Activated naive CD8-positive, alpha-beta T cell treated with anti-CD3 and anti-CD28 coated beads for 36 hours (primary cell): ENCODE measurements around the gene EXOC4. TPM values are rescaled to one million over a fixed set of nuclear protein-coding genes. Genes with fewer than 3 reads are reported as not detected.
A peak's percentile ranks its signal among the peaks of the same experiment; 100 is the strongest.

Source experiments
- DNase-seq: peaks from one replicate; pipeline ENCODE4 v3.0.0; 2021
- H3K27ac Mint-ChIP-seq: one replicate; pipeline ENCODE4 v1.8.0; 2022; ENCODE audit warnings: mild to moderate bottlenecking, moderate library complexity, mixed read lengths
- H3K27me3 Mint-ChIP-seq: one replicate; pipeline ENCODE4 v1.8.0; 2022; ENCODE audit warnings: mild to moderate bottlenecking, mixed read lengths
- H3K36me3 Mint-ChIP-seq: one replicate; pipeline ENCODE4 v1.8.0; 2021; ENCODE audit warnings: mild to moderate bottlenecking, mixed read lengths
- H3K4me1 Mint-ChIP-seq: one replicate; pipeline ENCODE4 v1.8.0; 2021; ENCODE audit warnings: mixed read lengths
- H3K4me3 Mint-ChIP-seq: one replicate; pipeline ENCODE4 v1.8.0; 2022; ENCODE audit warnings: mild to moderate bottlenecking, moderate library complexity, mixed read lengths
- H3K9me3 Mint-ChIP-seq: one replicate; pipeline ENCODE4 v1.8.0; 2022; ENCODE audit warnings: mixed read lengths
- total RNA-seq, 2 experiments: library from RNA; stranded (reverse); gene quantifications; one replicate each; pipeline ENCODE4 v1.2.3, GENCODE V29; 2021

The EXOC4 gene
- total RNA-seq, 2 experiments from 2014 or later, result 41.7 to 45.7 TPM

DNA sequence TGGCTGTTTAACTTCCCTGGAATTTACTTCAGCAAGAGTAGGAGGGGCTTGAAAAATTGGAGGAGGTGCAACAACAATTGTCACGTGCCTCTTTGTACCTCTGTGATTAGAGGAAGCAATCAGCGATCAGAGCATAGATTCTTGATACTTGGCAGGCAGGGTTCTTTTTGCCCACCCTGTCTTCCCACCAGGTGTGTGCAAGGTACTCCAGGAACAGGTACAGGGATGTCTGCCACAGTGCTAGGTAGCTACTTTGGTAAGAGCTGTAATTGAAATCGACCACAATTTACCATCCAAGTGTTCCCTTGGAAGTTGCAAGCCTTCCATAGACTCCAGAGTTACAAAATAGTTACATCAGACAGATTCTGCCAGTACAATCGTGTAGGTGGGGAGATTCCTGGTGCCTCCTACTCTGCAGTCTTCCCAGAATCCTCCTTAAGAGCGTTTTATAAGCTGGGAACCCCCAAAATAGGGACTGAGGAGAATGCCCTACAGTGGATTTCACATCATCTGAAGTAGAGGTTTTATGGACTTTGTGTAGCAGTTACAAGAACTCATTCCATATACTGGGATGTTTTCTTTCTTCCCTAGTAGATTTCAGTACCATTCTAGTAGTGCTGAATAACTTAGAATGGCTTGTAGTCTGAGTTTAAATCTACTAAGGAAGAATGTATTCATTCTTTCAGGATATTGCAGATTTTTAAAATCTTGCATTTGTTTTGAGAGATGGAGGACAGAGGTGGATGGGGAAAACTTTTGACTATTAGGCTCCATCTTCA, 101.9 kb downstream of the EXOC4 start:
- Mint-ChIP-seq H3K4me3 (no peak overlapping the region), H3K4me1 (peaks cover 6% of the 10 kb centered on the region), H3K36me3 (peaks cover 47% of the 10 kb centered on the region), H3K27ac (no peak overlapping the region), H3K27me3 (no peaks in the 10 kb centered on the region), H3K9me3 (peaks cover 27% of the 10 kb centered on the region)
- no peak for DNase-seq

DNA sequence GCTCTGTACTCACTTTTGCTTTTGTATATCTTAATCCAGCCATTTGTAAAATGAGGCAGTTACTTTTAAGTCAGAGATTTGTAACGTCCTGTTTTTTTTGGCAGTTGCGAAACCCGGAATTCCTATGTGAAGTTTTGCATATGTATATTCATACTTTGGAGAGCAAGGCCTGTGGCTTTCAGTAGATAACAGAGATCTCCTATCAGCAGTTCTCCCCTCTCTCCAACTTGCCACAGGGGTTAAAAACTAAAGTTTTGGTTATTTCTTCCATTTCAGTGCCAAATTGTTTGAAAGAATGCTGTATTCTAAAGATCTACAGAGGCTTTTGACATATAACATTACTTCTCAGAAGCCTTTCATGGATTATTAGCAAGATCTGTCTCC, 102.4 kb downstream of the EXOC4 start:
- no peaks in the 10 kb centered on the region for H3K27me3 Mint-ChIP-seq
- no peak overlapping the region for H3K27ac Mint-ChIP-seq
- peaks cover 5% of the 10 kb centered on the region for H3K4me1 Mint-ChIP-seq
- peaks cover 45% of the 10 kb centered on the region for H3K36me3 Mint-ChIP-seq
- no peak overlapping the region for H3K4me3 Mint-ChIP-seq
- no peak for DNase-seq
- H3K9me3 Mint-ChIP-seq, result peaks cover 22% of the 10 kb centered on the region

DNA sequence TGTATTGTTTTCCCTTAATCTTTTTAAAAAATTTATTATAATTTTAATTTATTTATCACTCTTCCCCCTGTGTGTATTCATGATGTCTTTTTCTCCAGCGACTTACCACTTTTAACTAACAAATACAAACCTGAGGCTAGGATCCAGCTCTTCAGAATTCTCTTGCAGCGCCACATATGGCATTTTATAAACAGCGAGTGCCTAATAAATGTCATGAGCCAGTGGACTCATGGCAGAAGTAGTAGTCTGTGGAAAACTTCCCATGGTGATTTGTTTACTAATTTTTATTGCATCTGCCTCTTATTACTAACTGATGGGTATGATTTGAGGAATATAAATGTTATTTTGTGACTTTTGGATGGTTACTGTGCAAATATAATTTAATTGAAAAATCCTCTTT, 102.9 kb downstream of the EXOC4 start:
- Mint-ChIP-seq H3K36me3 (peaks cover 44% of the 10 kb centered on the region), H3K4me1 (peaks cover 5% of the 10 kb centered on the region), H3K9me3 (peaks cover 19% of the 10 kb centered on the region), H3K27me3 (no peaks in the 10 kb centered on the region), H3K4me3 (no peak overlapping the region), H3K27ac (no peak overlapping the region)
- no peak for DNase-seq

DNA sequence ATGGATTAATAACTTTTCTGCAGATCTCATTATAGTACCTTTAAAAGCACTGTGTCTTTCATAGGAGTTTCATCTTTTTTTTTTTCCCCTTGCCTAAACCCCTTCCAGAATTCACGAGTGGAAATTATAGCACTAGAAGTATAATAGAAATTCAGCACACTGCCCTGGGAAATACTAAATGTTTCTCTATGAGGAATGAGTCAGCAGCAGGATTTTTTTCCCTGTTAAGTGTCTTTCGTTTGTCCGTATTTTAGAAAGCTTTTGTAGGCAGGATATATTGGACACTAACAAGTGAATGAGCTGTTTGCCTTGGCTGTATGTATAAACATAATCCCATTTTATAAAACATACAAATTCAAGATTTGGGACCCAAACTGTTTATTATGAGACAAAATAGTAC, 105.8 kb downstream of the EXOC4 start:
- peaks cover 41% of the 10 kb centered on the region for H3K36me3 Mint-ChIP-seq

DNA sequence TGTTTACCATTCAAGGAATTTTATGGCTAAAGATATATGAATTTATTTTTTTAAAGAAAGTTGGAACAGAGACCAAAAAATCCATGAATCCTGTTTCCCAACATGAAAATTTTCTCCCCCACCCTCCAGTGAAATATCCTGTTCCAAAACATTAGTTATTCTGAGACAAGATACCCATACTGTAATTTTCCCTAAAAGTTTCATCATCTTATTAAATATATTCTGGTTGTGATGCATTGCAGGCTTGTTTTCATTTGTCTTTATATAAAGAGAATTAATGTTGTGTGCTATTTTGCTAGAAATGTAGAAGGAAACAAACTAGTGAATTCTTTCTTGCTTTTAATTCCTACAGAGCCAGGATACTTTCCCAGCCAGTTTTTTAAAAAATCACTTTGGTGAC, 106.6 kb downstream of the EXOC4 start:
- DNase-seq, result no peak
- Mint-ChIP-seq H3K27ac (no peak overlapping the region), H3K36me3 (peaks cover 35% of the 10 kb centered on the region), H3K27me3 (no peaks in the 10 kb centered on the region), H3K4me1 (peaks cover 2% of the 10 kb centered on the region), H3K4me3 (no peak overlapping the region), H3K9me3 (peaks cover 3% of the 10 kb centered on the region)

More for the DNA sequence above, 105.8 kb downstream of the EXOC4 start:
- H3K4me1 Mint-ChIP-seq, result peaks cover 5% of the 10 kb centered on the region
- H3K4me3 Mint-ChIP-seq, result no peak overlapping the region
- no peak overlapping the region for H3K27ac Mint-ChIP-seq
- no peaks in the 10 kb centered on the region for H3K27me3 Mint-ChIP-seq
- no peak for DNase-seq
- peaks cover 5% of the 10 kb centered on the region for H3K9me3 Mint-ChIP-seq

DNA sequence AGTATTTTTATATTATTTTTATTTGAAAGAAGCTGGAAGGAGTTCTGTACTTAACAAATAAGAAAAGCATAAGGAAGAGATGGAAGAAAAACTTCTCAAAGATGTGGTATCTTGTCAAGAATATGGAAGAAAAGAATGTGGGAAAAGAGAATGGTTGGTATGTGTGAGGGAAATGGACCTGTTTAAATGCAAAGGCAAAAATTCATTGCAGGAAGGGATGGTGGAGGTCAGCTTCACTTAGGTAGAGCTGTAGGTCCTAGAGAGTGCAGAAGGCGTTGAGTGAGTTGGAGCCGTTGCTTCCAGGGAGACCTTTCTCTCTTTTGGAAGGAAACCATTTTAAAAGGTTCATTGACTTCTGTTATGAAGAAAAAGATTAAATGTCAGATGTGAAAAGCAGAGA, 107.3 kb downstream of the EXOC4 start:
- Mint-ChIP-seq H3K36me3 (peaks cover 35% of the 10 kb centered on the region), H3K4me3 (no peak overlapping the region), H3K9me3 (peaks cover 3% of the 10 kb centered on the region), H3K4me1 (peaks cover 4% of the 10 kb centered on the region), H3K27me3 (no peaks in the 10 kb centered on the region), H3K27ac (peak overlapping the region; percentile 5)
- DNase-seq, result no peak

DNA sequence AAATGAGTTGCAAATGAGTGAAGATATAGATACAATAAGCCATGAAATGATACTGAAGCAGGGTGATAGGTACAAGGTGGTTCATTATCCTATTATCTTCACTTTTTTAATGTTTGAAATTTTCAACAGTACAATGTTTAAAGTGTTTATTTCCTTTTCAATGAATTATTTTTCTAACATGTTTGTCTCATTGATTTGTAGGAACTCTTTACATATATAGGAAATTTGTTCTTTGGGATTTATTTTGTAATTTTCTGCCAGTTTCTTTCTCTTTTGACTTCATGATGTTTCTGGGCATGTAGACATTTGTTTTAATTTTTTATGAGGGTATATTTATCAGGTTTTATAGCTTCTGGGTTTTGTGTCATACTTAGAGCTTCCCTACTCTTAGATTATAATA, 108.9 kb downstream of the EXOC4 start:
- H3K36me3 Mint-ChIP-seq, result peaks cover 28% of the 10 kb centered on the region
- peaks cover 6% of the 10 kb centered on the region for H3K4me1 Mint-ChIP-seq
- DNase-seq, result no peak
- H3K4me3 Mint-ChIP-seq, result no peak overlapping the region
- no peaks in the 10 kb centered on the region for H3K27me3 Mint-ChIP-seq
- H3K27ac Mint-ChIP-seq, result no peak overlapping the region
- peaks cover 3% of the 10 kb centered on the region for H3K9me3 Mint-ChIP-seq

DNA sequence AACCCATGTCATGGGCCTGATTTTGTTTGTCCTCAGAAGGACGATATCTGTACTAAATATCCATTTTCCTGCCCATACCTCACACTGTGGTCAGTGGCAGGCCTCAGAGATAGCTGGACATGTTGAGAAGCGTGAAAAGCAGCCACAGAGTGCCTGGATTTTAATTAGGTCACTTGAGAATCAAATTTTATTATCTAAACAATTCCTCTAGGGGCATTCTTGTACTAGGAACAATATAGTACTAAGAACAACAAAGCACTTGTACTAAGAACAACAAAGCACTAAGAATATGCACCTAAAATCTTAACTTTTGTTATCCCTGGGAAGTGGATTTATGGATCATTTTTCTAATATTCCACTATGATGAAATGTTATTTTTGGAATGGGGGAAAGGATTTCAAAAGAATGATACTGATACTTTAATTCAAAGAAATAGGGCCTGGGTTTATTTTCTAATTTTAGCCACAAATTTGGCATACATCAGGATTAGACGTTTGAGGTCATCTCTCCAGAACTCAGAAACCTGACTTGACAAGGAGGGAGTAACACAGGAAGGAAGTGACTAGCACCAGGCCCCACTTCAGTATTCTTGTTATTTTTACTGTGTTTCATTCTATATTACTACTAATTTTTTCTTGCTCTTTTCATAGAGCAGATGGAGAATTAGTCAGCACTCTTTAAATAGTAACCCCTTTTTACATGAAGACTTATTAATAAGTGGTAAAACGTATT, 112.2 kb downstream of the EXOC4 start:
- Mint-ChIP-seq H3K36me3 (peaks cover 24% of the 10 kb centered on the region), H3K27me3 (no peaks in the 10 kb centered on the region), H3K27ac (no peak overlapping the region), H3K4me1 (peaks cover 9% of the 10 kb centered on the region), H3K4me3 (no peak overlapping the region), H3K9me3 (peaks cover 3% of the 10 kb centered on the region)
- DNase-seq, result no peak

DNA sequence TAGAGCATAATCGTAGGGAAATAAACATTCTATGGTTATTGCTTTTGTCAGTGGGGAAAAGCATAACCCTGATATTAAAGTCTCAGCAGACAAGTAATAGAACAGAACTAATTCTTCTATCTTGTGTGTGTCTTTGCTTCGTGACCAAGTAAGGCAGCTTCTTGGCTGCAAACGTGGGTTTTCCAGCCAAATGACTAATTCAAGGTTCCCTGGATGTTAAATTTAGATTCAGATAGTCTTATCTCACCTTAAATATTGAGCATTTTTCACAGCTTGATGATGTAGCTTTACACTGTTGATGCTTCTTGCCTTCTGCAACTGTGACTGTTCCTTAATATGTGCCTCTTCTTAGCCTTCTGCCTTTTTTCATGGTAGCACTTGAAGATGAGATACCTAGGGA, 113.0 kb downstream of the EXOC4 start:
- Mint-ChIP-seq H3K9me3 (peaks cover 3% of the 10 kb centered on the region), H3K27ac (no peak overlapping the region), H3K4me1 (peaks cover 9% of the 10 kb centered on the region), H3K27me3 (no peaks in the 10 kb centered on the region), H3K36me3 (peaks cover 18% of the 10 kb centered on the region), H3K4me3 (no peak overlapping the region)
- DNase-seq, result no peak

DNA sequence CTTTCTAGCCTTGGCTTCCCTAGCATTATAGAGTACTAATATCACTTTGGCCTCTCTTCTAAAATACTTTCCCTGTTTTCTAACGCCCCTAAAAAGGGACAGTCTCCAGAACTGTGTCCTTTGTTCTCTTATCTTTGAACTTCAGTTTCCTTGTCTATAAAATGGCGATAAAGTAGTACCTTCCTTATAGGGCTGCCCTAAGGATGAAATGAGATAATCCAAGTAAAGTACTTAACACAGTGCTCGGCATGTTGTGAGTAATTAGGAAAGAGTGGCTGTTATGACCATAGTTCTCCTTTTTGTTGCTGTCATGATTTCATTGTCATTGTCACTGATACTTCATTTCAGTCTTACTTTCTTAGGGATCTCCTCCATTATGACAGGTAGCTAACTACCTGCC, 114.7 kb downstream of the EXOC4 start:
- no peaks in the 10 kb centered on the region for H3K27me3 Mint-ChIP-seq
- no peaks in the 10 kb centered on the region for H3K9me3 Mint-ChIP-seq
- H3K27ac Mint-ChIP-seq, result no peak overlapping the region
- DNase-seq, result no peak
- H3K4me1 Mint-ChIP-seq, result peaks cover 9% of the 10 kb centered on the region
- no peak overlapping the region for H3K4me3 Mint-ChIP-seq
- H3K36me3 Mint-ChIP-seq, result peaks cover 10% of the 10 kb centered on the region

DNA sequence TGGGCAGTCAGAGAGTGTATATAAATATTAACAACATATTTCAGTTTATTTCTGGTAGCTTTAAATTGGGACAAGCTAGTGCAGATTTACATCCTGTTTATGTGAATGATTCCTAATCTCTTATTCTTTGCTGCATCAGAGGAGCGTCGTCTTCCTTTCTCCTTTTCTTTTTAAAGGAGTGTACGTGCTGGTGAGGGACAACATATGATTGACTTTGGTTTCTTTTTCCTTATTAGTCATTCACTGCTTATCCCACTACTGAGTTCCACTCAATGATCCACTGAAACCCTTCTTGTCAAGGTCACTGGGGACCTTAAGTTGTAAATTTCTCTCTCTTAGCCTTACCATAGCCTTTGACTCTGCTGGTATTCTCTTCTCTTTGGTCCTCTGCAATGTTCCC, 116.3 kb downstream of the EXOC4 start:
- Mint-ChIP-seq H3K9me3 (no peaks in the 10 kb centered on the region), H3K36me3 (peaks cover 7% of the 10 kb centered on the region), H3K27me3 (no peaks in the 10 kb centered on the region), H3K4me3 (no peak overlapping the region), H3K4me1 (peaks cover 9% of the 10 kb centered on the region), H3K27ac (no peak overlapping the region)
- DNase-seq, result no peak

DNA sequence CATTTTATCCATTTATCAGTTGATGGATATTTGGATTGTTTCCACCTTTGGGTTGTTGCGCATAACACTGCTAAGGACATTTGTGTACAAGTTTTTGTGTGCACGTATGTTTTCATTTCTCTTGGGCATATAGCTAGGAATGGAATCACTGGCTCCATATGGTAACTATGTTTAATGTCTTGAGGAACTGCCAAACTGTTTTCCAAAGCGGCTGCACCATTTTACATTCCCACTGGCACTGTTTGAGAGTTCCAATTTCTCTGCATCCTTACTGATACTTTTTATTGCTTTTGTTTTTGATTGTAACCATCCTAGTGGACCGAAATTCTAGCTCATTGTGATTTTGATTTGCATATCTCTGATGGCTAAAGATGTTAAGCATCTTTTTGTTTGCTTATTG, 118.7 kb downstream of the EXOC4 start:
- no peak overlapping the region for H3K27ac Mint-ChIP-seq
- H3K4me3 Mint-ChIP-seq, result no peak overlapping the region
- peaks cover 2% of the 10 kb centered on the region for H3K4me1 Mint-ChIP-seq
- DNase-seq, result no peak
- H3K9me3 Mint-ChIP-seq, result no peaks in the 10 kb centered on the region
- no peaks in the 10 kb centered on the region for H3K27me3 Mint-ChIP-seq
- H3K36me3 Mint-ChIP-seq, result peaks cover 19% of the 10 kb centered on the region

DNA sequence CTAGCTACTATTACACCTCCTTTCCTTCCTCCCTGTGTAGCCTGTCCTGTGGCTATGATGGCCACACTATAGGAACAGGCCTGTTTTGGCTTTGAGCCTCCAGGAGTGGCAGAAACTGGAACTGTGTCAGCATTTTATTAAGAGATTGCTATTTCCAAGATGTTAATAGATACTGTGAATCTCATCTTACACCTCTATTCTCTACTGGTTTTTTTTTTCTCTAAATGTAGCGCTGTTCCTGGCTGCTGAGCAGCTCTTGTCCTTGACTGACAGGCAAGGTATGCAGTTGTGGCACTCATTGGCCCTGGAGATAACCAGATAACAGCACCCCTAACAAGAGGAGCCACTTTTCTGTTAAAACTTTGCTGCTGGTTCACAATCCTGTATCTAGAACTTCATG, 119.5 kb downstream of the EXOC4 start:
- Mint-ChIP-seq H3K27ac (no peak overlapping the region), H3K4me1 (peaks cover 2% of the 10 kb centered on the region), H3K27me3 (no peaks in the 10 kb centered on the region), H3K36me3 (peaks cover 20% of the 10 kb centered on the region), H3K4me3 (no peak overlapping the region), H3K9me3 (peaks cover 1% of the 10 kb centered on the region)
- no peak for DNase-seq

DNA sequence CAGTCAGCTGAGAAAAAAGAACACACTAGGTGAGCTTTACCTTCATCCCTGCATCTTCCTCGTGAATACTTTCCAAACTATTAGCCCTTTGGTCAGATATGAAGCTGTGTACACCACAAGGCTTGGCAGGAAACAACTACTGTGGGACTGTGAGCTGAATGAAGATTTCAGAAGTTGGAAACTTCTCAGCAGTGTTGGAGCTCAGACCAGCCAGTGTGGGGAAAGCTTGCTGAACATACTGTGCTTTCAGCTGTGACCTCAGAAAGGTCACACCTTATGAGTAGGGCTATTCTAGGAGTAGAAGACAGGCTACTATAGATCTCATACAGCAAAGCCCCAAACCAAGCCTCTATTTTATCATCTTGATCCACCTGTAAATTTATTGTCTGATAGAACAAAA, 123.6 kb downstream of the EXOC4 start:
- Mint-ChIP-seq H3K9me3 (peaks cover 6% of the 10 kb centered on the region), H3K4me1 (no peaks in the 10 kb centered on the region), H3K36me3 (peaks cover 25% of the 10 kb centered on the region), H3K4me3 (no peak overlapping the region), H3K27ac (no peak overlapping the region), H3K27me3 (no peaks in the 10 kb centered on the region)
- no peak for DNase-seq

DNA sequence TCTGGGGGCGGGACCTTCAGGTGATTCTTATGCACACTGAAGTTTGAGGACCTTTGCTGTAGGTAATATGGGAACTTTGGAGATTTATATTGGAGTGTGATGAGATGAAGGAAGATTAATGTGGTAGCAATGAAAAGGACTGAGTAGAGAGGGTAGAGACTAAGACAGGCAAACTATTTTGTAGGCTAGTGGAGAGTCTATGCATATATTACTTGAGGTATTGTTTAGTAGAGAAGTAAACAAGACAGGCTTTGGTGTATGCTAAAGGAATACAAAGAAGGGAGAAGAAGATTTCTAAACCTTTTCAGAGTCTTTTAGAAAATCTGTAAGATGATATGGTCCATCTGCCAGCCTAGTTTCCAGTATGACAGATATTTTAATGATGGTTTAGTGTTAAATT, 129.1 kb downstream of the EXOC4 start:
- Mint-ChIP-seq H3K9me3 (peaks cover 6% of the 10 kb centered on the region), H3K36me3 (peaks cover 15% of the 10 kb centered on the region), H3K4me1 (no peaks in the 10 kb centered on the region), H3K27ac (no peak overlapping the region), H3K27me3 (no peaks in the 10 kb centered on the region), H3K4me3 (no peak overlapping the region)
- no peak for DNase-seq
